ENCODE results near the gene MAP4K3. TPM values are rescaled to one million over a fixed set of nuclear protein-coding genes. Genes with fewer than 3 reads are reported as not detected.
A peak's percentile ranks its signal among the peaks of the same experiment; 100 is the strongest.

Gene MAP4K3
- total RNA-seq, 6 donors from 2014 or later, result 29.8 to 83.6 (median 51.1) TPM

DNA sequence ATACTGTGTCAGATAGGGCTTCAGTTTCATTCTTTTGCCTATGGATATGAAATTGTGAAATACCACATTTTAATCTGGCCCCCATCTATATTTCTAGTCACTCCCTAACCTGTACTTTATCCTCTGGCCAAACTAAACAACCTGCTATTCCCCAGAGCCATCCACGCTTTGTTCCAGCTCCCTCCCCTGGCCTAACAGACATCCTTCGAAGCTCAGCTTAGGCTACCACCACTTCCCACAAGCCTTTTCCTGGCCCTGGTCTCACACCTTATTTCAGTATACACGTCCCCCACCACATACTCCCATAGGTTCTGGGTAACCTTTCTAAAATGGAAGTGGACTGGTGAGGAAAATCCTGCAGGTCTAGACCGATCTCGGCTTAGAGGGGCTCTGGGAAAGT lies 55.4 kb downstream of the MAP4K3 start:
- TF ChIP-seq EP300 (IDR thresholded peaks at IDR 0.05), result no peak
- no peak for TF ChIP-seq POLR2A (IDR thresholded peaks at IDR 0.05)
- TF ChIP-seq, protein P1, sequence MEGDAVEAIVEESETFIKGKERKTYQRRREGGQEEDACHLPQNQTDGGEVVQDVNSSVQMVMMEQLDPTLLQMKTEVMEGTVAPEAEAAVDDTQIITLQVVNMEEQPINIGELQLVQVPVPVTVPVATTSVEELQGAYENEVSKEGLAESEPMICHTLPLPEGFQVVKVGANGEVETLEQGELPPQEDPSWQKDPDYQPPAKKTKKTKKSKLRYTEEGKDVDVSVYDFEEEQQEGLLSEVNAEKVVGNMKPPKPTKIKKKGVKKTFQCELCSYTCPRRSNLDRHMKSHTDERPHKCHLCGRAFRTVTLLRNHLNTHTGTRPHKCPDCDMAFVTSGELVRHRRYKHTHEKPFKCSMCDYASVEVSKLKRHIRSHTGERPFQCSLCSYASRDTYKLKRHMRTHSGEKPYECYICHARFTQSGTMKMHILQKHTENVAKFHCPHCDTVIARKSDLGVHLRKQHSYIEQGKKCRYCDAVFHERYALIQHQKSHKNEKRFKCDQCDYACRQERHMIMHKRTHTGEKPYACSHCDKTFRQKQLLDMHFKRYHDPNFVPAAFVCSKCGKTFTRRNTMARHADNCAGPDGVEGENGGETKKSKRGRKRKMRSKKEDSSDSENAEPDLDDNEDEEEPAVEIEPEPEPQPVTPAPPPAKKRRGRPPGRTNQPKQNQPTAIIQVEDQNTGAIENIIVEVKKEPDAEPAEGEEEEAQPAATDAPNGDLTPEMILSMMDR (IDR thresholded peaks at IDR 0.05), result no peak
- no peak for TF ChIP-seq POLR2AphosphoS5 (IDR thresholded peaks at IDR 0.05)
- H3K27ac ChIP-seq, result peak overlapping the region in 1 of 4 donors; percentile 39
- WGBS, 2 donors, result 79 to 81% methylated on average over 5 of the region's 5 CpGs
- H3K4me3 ChIP-seq, result no peak overlapping the region
- no peaks in the 10 kb centered on the region for H3K27me3 ChIP-seq
- no peaks in the 10 kb centered on the region for H3K9me3 ChIP-seq
- H3K4me1 ChIP-seq, result peaks cover 15 to 29% (median 24%) of the 10 kb centered on the region in 4 donors
- DNase-seq (no peak), ATAC-seq (ENCODE audit: low FRiP score in 2 of 2) (no peak)
- H3K36me3 ChIP-seq, result no peaks in the 10 kb centered on the region

- Histone ChIP-seq H3K27me3 (no peaks in the 10 kb centered on the region), H3K9me3 (no peaks in the 10 kb centered on the region), H3K4me1 (peaks cover 15 to 29% (median 24%) of the 10 kb centered on the region in 4 donors), H3K27ac (peak overlapping the region; percentile 3 to 42 (median 28)), H3K36me3 (peaks cover 0 to 7% (median 0%) of the 10 kb centered on the region in 4 donors), H3K4me3 (no peak overlapping the region)
- peak in 1 of 2 donors; percentile 27 for ATAC-seq (ENCODE audit: low FRiP score in 2 of 2)
- no peak for DNase-seq
- no peak for TF ChIP-seq POLR2A (IDR thresholded peaks at IDR 0.05)
- TF ChIP-seq, protein P1 (IDR thresholded peaks at IDR 0.05), result no peak
- no peak for TF ChIP-seq POLR2AphosphoS5 (IDR thresholded peaks at IDR 0.05)
- no peak for TF ChIP-seq EP300 (IDR thresholded peaks at IDR 0.05)
- 39 to 40% methylated on average over 2 of the region's 2 CpGs for WGBS, 2 donors
Measured at GRCh38 chr2:39380525-39381150, 56.4 kb downstream of the MAP4K3 start.

DNA sequence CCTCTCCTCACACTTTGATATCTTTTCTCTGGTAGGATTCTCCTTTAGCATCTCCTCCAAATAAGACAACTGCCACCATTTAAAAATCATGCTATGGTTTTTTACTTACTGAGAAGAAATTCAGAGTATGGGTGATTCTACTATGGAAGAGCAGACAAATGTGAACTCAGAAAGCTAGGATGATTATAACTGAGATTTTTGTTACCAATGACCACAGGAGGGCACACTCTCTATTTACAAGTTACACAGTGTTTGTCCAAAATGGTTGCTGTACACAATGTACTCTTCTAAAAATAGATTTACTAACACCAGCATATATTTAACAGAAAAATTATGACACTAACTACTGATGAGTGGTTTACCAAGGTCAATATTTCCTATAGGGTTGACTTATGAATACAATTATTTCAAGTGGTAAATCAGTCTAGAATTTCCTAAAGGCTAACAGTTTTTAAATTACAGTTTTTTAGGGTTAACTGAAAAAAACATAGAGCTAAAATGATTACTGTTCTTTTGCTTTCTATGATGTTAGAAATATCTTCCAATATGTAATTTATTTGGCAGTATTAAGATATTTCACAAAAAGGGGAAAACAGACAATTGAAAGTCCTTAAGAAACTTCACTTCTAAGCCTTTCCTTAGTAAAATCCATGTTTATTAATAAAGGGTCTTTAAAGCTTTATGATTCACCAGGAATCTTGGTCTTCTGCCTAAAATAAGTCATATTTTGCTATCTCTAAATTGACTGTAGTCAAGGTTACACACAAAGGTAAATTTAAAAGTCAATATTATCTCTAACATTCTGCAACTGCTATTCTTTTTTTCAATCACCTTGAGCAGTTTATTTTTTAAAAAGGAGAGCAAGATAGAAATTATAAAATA lies 57.2 kb downstream of the MAP4K3 start:
- TF ChIP-seq, protein P1 (IDR thresholded peaks at IDR 0.05), result peak in 5 of 6 experiments; percentile 24 to 69 (median 55)
- no peak for TF ChIP-seq POLR2AphosphoS5 (IDR thresholded peaks at IDR 0.05)
- peak in 2 of 4 donors; percentile 73 to 88 for TF ChIP-seq EP300 (IDR thresholded peaks at IDR 0.05)
- TF ChIP-seq POLR2A (IDR thresholded peaks at IDR 0.05), result no peak
- DNase-seq (no peak), ATAC-seq (ENCODE audit: low FRiP score in 2 of 2) (peak; percentile 83 to 90)
- Histone ChIP-seq H3K4me3 (no peak overlapping the region), H3K36me3 (peaks cover 0 to 7% (median 0%) of the 10 kb centered on the region in 4 donors), H3K4me1 (peaks cover 15 to 29% (median 24%) of the 10 kb centered on the region in 4 donors), H3K27me3 (no peaks in the 10 kb centered on the region), H3K9me3 (no peaks in the 10 kb centered on the region), H3K27ac (peak overlapping the region; percentile 3 to 42 (median 40))

DNA sequence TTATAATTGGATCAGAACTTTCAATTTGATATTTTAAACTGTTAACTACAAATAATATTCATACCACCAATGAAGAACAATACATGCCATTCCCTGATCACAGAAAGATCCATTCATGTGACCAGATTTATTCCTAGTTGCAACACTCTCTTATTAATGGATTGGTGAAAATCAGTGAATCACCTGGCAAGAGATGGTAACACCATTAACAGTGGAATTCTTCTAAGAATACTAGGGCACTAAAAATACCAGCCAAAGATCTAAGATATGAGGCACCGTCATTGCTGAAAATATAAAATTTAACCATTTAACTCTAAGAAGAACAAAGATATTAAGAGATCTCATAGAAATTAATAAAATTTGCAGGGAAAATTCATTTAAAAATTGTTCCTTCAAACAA lies 58.1 kb downstream of the MAP4K3 start:
- Histone ChIP-seq H3K27me3 (no peaks in the 10 kb centered on the region), H3K27ac (no peak overlapping the region), H3K4me1 (peaks cover 15 to 29% (median 24%) of the 10 kb centered on the region in 4 donors), H3K9me3 (no peaks in the 10 kb centered on the region), H3K36me3 (peaks cover 0 to 7% (median 0%) of the 10 kb centered on the region in 4 donors), H3K4me3 (no peak overlapping the region)
- no peak for DNase-seq
- TF ChIP-seq, protein P1 (IDR thresholded peaks at IDR 0.05), result no peak
- TF ChIP-seq EP300 (IDR thresholded peaks at IDR 0.05) (no peak), POLR2AphosphoS5 (IDR thresholded peaks at IDR 0.05) (no peak), POLR2A (IDR thresholded peaks at IDR 0.05) (no peak)
- no peak for ATAC-seq (ENCODE audit: low FRiP score in 2 of 2)
- 41 to 57% methylated on average over 1 of the region's 1 CpG for WGBS, 2 donors

All from upper lobe of left lung (tissue), 6 donors.